Fibroblast of peridontal ligament (primary cell): ENCODE measurements around the gene MRPL32.

Experiments used
- DNase-seq: peaks from one replicate; pipeline ENCODE4 v3.0.0-alpha.2; 2010; ENCODE audit errors: extremely low read depth

The MRPL32 gene

GRCh38 chr7:42926204-42926603 lies 6.0 kb upstream of the MRPL32 start:
- no peak for DNase-seq

DNA sequence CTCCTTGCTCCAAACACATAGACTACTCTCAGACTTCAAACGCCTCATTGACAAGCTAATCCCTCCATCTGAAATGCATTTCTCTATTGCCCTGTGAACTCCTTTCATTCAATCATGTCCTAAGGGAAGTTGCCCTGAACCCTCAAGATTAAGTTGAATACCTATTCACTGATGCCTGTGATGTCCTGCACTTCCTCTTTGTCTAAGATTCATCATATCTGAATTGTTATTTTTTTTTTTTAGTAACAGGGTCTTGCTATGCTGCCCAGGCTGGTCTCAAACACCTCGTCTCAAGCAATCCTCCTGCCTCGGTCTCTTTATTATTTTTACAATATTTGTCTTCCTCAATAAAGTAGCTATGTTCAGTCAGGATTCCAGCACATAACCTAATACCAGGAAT lies 3.4 kb upstream of the MRPL32 start:
- no peak for DNase-seq

DNA sequence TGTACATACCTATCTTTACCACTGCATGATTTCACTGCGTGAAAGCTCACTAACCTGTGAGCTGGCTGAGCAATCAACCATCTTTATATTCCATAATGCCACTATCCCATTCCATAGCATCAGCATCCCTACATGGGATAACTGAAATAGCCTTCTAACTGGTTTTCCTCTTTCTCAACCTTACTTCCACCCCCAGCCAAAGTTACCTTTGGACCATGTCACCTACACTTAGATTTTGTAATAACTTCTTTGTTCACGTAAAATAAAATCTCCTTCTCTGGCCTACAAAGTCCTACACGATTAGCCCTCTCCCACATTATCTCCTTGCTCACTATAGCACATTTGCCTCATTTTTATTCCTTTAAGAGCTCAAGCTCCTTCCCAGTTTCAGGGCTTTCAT lies 2.7 kb upstream of the MRPL32 start:
- no peak for DNase-seq

- DNase-seq, result no peak
Measured at GRCh38 chr7:42930889-42931288, 1.3 kb upstream of the MRPL32 start.

- DNase-seq, result peak; percentile 42
Measured at GRCh38 chr7:42931447-42931833, 736 bp upstream of the MRPL32 start.

- DNase-seq, result peak; percentile 44
Measured at GRCh38 chr7:42932811-42933591, 825 bp downstream of the MRPL32 start.

GRCh38 chr7:42934291-42934690 lies 2.1 kb downstream of the MRPL32 start:
- no peak for DNase-seq

GRCh38 chr7:42935861-42936260 lies 3.7 kb downstream of the MRPL32 start:
- no peak for DNase-seq

GRCh38 chr7:42939457-42940240 lies 7.5 kb downstream of the MRPL32 start:
- no peak for DNase-seq

GRCh38 chr7:42940985-42941847 lies 9.0 kb downstream of the MRPL32 start:
- peak; percentile 80 for DNase-seq

- DNase-seq, result no peak
Measured at GRCh38 chr7:42945821-42946626, 13.8 kb downstream of the MRPL32 start.

DNA sequence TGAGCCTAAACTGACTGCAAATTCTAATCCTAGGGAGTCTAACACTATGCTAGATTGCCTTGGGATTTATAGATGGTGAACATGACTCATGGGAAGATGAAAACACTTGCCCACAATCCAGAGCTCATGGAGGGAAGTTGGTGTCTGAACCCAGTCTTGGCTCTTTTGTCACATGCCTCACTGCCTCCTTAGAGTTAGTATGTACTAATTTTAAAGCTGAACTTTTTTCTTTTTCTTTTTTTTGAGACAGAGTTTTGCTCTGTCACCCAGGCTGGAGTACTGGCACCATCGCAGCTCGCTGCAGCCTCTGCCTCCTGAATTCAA lies 14.4 kb downstream of the MRPL32 start:
- DNase-seq, result no peak

DNA sequence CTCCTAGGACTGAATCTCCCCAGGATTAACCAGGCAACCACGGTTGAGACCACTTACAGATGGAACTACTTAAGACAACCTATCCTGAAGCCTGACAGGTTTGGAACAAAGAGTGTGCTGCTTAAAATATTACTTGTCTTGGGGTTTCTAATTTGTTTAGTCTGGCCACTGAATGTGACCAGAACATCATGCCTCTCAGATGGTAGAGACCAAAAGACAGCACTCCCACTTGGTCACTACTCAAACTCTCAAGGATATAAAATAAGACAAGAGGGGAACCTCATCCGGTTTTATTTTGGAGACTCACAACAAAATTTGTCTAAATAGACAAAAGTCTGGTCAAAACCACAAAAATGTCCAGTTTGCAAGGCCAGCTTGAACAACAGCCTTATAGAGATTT lies 15.3 kb downstream of the MRPL32 start:
- no peak for DNase-seq

DNA sequence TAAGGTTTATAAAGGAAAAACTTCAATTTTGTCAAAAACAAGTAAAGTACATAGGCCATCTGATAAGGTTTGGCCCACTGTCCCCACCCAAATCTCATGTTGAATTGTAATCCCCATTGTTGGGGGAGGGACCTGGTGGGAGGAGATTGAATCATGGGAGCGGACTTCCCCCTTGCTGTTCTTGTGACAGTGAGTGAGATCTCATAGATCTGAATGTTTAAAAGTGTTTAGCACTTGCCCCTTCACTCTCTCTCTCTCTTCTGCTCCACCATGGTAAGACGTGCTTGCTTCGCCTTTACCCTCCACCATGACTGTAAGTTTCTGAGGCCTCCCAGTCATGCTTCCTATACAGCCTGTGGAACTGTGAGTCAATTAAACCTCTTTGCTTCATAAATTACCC lies 18.2 kb downstream of the MRPL32 start:
- DNase-seq, result no peak

GRCh38 chr7:42952328-42952727 lies 20.2 kb downstream of the MRPL32 start:
- DNase-seq, result no peak

- DNase-seq, result no peak
Measured at GRCh38 chr7:42953994-42954393, 21.8 kb downstream of the MRPL32 start.

DNA sequence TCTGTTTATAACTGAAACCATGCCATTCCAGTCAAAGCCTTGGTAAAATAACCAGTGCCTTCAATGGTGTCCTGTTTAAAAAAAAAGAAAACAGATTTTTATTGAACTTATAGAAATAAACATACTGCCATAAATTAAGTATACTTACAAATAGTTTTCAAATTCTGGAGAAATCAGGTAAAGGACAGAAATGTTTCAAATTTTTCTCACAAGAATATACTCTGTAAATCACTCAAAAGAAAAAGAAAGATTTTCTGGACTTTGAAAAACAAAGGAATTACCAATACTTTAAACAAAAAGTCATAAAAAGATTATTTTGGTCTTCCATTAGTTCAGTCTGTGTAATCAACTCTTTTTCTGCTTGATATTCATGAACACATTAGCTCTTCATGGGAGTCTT lies 23.9 kb downstream of the MRPL32 start:
- DNase-seq, result no peak

DNA sequence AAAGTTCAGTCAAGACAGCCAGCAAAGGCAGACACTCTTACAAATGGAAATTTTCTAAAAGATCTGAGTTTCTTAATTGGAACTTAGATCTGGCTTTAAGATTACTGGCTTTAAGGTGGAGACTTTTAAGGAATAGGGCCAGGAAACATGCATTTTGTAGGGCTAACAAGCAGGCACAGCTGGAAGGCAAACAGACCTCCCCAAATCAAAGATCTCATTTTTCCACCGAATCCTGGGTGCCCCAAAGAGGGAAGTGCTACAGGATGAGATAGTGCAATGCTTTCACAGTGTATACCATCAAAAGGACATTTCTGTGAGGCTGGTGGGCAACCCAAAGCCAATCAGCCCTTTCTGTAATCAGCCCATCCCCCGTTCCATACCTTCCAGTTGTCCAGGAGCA lies 27.4 kb downstream of the MRPL32 start:
- no peak for DNase-seq

- DNase-seq, result no peak
Measured at GRCh38 chr7:42960762-42961161, 28.6 kb downstream of the MRPL32 start.

DNA sequence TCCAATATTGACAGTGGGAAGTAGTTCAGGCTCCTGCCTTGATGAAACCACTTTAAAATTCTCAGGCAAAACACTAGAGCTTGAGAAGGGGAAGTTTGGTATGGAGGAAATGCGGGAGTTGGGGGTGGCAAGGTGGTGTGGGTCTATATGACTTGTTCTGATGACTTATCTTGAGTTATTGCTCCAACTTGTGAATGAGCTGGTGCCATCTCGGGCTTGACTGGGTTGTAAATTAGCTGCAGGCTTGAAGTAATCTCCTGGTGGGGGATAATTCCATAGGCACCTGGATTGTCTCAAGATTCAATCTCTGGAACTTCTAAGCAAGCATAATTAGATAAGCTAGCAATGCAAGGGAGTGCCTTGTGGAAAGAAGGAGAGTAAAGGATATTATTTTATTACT lies 29.0 kb downstream of the MRPL32 start:
- DNase-seq, result no peak

- no peak for DNase-seq
Measured at GRCh38 chr7:42964293-42964692, 32.1 kb downstream of the MRPL32 start.
